HG03460 (cell line): ENCODE data around the gene CCM2.

Experiments used
- ATAC-seq: cut with Tn5 transposase; IDR thresholded peaks from one replicate; pipeline ENCODE4 v1.9.1; 2021; ENCODE audit not compliant: unreplicated experiment

CCM2 gene

GRCh38 chr7:45000093-45001032 is at the start of gene CCM2:
CCM2 (plus strand) TSS chr7:45000201; CDS start chr7:45000334, 133 bp downstream.
- peak; percentile 7 for ATAC-seq

- no peak for ATAC-seq
These were observed 46.8 kb upstream of the CCM2 start for GRCh38 chr7:44953156-44953555.

- ATAC-seq: no peak
These were observed 44.3 kb upstream of the CCM2 start for GRCh38 chr7:44955733-44956132.

- no peak for ATAC-seq
These were observed 43.7 kb upstream of the CCM2 start for GRCh38 chr7:44956157-44956766.

GRCh38 chr7:44958645-44959344 is 41.2 kb upstream of the CCM2 start:
- ATAC-seq: no peak

GRCh38 chr7:44959433-44959951 is 40.5 kb upstream of the CCM2 start:
- ATAC-seq: no peak

- no peak for ATAC-seq
These were observed 39.9 kb upstream of the CCM2 start for GRCh38 chr7:44960011-44960580.

GRCh38 chr7:44961844-44962482 is 38.0 kb upstream of the CCM2 start:
- ATAC-seq: no peak

- no peak for ATAC-seq
These were observed 37.3 kb upstream of the CCM2 start for GRCh38 chr7:44962483-44963251.

- no peak for ATAC-seq
These were observed 36.4 kb upstream of the CCM2 start for GRCh38 chr7:44963364-44964290.

- no peak for ATAC-seq
These were observed 35.6 kb upstream of the CCM2 start for GRCh38 chr7:44964384-44964830.

GRCh38 chr7:44964831-44965440 is 35.1 kb upstream of the CCM2 start:
- no peak for ATAC-seq

GRCh38 chr7:44965441-44965903 is 34.5 kb upstream of the CCM2 start:
- no peak for ATAC-seq

- ATAC-seq: no peak
These were observed 33.9 kb upstream of the CCM2 start for GRCh38 chr7:44965937-44966730.

GRCh38 chr7:44966731-44967538 is 33.1 kb upstream of the CCM2 start:
- ATAC-seq: no peak
